Mononuclear cell (primary cell): ENCODE measurements around the gene TRAPPC3. TPM values are rescaled to one million over a fixed set of nuclear protein-coding genes. Genes with fewer than 3 reads are reported as not detected.

Experiments
- H3K27me3 ChIP-seq: 2 replicates; pipeline ENCODE4 v1.6.0; 2011; ENCODE audit warnings: low read length, control low read depth; ENCODE audit not compliant: insufficient read depth
- H3K4me1 ChIP-seq: 2 replicates; pipeline ENCODE4 v1.5.1; 2011; ENCODE audit warnings: mild to moderate bottlenecking, low read length, control low read depth; ENCODE audit not compliant: insufficient read depth
- H3K4me3 ChIP-seq: 2 replicates; pipeline ENCODE4 v1.5.1; 2011; ENCODE audit warnings: mild to moderate bottlenecking, low read length, moderate library complexity
- H3K9me3 ChIP-seq: 2 replicates; pipeline ENCODE4 v1.5.1; 2011; ENCODE audit warnings: low read depth, mild to moderate bottlenecking, control low read depth, low read length
- total RNA-seq: library from RNA; depleted of rRNA; stranded (reverse); fragments of >200 nt; gene quantifications from one replicate; pipeline ENCODE4 v1.2.3, GENCODE V29; 2012

The TRAPPC3 gene
- total RNA-seq, 1 donor = 25.9 TPM

DNA sequence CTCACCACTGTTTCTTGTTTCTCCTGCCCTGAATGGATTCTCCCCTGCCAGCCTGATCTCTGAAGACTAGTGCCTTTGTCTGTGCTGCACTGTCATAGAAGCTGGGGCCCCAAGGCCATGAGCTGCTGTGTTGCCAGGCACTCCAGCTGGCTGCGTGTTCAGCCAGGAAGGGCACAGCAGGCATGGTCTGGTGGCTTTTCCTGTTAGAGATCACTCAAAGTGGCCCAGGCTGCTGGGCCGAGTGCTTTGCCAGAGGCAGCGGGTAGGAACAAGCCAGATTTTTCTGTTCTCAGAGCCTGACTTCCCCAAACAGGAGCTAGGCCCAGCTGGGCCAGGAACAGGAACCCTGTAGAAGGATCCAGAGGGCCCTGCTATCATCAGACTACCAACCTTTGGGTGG is 55.4 kb downstream of the TRAPPC3 start:
- Histone ChIP-seq H3K4me1 (peaks cover 40% of the 10 kb centered on the region), H3K9me3 (no peaks in the 10 kb centered on the region), H3K27me3 (no peaks in the 10 kb centered on the region), H3K4me3 (no peak overlapping the region)

DNA sequence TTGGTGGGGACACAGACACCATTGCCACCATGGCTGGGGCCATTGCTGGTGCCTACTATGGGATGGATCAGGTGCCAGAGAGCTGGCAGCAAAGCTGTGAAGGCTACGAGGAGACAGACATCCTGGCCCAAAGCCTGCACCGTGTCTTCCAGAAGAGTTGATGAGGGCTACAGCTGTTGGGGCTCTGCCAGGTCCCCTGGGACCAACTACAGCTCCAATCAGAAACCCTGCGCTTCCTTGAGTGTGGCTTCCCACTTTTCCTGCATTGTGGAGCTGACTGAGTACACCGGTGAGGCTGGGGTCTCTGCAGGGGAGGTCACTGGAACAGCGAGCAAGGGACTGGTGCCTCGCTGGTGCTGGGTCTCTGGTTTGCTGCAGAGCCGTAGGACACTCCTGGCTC is 56.1 kb downstream of the TRAPPC3 start:
- H3K9me3 ChIP-seq = no peaks in the 10 kb centered on the region
- H3K4me3 ChIP-seq = no peak overlapping the region
- no peaks in the 10 kb centered on the region for H3K27me3 ChIP-seq
- H3K4me1 ChIP-seq = peaks cover 43% of the 10 kb centered on the region

DNA sequence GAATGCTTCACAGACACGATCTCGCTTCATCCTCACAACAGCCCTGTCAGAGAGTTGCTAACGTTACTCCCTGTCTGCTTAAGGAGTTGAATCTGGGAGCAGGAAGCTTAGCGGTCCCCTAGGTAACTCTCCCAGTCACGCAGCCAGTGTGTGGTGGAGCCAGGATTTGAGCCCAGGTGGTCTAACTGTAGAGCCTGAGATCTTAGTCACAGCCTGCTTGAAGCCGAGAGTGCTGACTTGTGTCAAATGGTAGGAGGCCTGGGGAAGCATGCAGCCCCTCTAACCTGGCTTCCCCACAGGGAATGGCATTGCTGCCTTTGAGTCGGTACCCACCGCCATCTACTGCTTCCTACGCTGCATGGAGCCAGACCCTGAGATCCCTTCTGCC is 56.5 kb downstream of the TRAPPC3 start:
- Histone ChIP-seq H3K4me3 (no peak overlapping the region), H3K9me3 (no peaks in the 10 kb centered on the region), H3K4me1 (peaks cover 46% of the 10 kb centered on the region), H3K27me3 (no peaks in the 10 kb centered on the region)

DNA sequence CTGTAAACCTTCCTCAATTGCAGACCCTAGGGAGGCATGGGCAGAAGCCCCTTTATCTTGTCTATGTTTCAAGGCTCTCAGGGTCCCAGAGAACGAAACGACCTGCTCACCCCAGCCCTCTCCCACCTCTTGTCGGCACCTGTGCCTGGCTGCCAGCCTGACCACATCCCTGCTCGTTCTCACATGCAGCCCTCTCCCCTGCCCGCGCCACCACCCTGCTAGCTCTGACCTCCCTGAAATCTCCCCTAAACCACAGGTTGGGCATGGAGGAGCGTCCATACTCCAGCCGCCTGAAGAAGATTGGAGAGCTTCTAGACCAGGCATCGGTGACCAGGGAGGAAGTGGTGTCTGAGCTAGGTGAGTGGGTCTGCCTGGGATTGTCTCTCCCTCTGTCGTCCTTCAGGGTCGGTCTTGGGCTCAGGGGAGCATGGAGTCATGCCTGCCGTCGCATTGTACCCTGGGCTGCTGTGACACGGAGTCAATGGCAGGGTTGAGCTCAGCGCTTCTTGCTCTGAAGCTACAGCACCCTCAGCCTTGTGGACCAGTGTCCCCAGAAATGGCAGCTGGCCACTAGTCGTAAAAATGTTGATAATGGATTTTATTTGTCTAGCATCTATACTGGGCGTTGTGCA is 57.0 kb downstream of the TRAPPC3 start:
- Histone ChIP-seq H3K27me3 (no peaks in the 10 kb centered on the region), H3K9me3 (no peaks in the 10 kb centered on the region), H3K4me1 (peaks cover 46% of the 10 kb centered on the region), H3K4me3 (no peak overlapping the region)

DNA sequence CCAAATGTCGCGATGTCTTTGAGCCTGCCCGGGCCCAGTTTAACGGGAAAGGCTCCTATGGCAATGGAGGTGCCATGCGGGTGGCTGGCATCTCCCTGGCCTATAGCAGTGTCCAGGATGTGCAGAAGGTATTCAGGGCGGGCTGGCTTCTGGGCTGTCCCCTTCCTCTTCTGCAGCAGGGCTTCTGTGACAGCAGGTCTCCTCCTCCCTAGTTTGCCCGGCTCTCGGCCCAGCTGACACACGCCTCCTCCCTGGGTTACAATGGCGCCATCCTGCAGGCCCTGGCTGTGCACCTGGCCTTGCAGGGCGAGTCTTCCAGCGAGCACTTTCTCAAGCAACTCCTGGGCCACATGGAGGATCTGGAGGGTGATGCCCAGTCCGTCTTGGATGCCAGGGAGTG is 57.6 kb downstream of the TRAPPC3 start:
- H3K9me3 ChIP-seq = no peaks in the 10 kb centered on the region
- no peak overlapping the region for H3K4me3 ChIP-seq
- peaks cover 46% of the 10 kb centered on the region for H3K4me1 ChIP-seq
- no peaks in the 10 kb centered on the region for H3K27me3 ChIP-seq

DNA sequence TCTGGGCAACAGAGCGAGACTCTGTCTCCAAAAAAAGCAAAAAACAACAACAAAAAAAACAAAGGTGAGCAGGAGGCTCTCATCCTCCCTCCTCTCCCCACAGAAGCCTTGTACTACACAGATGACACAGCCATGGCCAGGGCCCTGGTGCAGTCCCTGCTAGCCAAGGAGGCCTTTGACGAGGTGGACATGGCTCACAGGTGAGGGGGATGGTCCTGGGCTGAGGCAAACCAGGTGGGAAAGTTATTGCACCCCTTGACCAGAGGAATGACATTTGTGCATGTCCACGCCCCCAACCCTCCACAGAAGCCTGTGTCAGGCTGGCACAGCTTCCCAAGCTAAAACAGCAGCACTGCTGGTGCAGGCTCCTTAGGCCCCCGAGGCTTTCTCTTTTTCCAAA is 58.1 kb downstream of the TRAPPC3 start:
- H3K9me3 ChIP-seq = no peaks in the 10 kb centered on the region
- peaks cover 43% of the 10 kb centered on the region for H3K4me1 ChIP-seq
- H3K27me3 ChIP-seq = no peaks in the 10 kb centered on the region
- no peak overlapping the region for H3K4me3 ChIP-seq

DNA sequence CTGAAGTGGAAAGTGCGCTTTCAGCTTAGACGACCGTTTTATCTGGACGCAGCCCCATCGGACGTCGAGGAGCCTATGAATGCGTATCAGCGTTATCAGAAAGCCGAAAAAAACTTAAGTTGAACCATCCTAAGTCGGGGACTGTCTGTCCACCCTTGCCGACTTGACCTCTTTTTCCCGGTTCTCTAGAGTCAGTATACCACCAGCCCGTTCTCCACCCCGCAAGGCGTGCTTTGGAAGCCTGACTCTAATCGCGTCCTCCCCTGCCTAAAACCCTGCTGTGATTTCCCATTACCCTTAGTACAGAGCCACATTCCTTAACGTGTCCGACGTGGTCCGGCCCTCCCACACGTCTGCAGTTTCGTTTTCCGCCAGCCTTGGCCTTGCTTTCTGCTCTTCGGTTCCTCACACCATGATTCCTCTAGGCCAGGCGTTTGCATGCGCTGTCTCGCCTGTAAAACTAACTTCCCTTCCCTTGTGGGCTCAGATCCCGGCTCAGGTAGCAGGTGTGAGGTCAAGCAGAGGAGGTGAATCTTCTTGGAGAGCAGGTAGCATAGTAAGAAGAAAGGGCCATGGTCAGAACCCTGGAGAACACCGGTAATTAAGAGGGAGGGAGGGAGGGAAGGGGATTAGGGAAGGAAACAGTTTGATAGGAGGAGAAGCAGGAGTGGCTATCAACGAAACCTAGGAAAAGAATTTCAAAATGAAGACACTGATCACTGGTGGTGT is 59.7 kb downstream of the TRAPPC3 start:
- peaks cover 4% of the 10 kb centered on the region for H3K27me3 ChIP-seq
- no peaks in the 10 kb centered on the region for H3K9me3 ChIP-seq
- peak overlapping the region; percentile 91 for H3K4me3 ChIP-seq
- H3K4me1 ChIP-seq = peaks cover 29% of the 10 kb centered on the region

DNA sequence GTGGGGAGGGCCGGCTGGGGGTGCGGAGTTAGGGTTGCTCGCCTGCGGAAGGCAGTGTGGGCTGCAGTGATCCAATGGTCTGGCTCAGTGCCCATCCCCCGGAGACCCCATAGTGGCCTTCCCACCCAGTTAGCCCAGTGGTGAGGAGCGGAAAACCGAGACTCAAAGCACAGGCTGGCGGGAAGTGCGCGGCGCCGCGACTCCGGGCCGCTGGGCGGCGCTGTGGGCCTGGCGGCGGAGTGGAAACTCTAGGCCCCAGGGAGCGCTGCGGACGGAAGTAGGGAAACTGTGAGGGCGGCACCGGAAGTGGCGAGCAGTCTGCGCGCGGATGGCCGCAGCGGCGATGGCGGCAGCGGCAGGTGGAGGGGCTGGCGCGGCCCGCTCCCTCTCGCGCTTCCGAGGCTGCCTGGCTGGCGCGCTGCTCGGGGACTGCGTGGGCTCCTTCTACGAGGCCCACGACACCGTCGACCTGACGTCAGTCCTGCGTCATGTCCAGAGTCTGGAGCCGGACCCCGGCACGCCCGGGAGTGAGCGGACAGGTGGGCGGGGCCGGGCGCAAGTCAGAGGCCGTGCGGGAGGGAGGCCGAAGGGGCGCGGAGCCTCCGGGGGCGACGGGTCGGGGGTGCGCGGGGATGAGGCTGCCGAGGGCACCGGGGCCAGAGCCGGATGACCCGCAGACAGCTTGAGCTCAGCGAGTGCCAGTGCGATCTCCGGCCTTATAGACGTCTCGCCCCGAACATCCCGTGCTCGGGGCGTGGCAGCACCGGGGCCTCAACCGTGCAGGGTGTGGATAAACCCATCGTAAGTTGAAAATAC is 60.5 kb downstream of the TRAPPC3 start, which contains the start of gene ADPRS:
Gene ADPRS, plus strand, starts transcription at position 316 of the 816 bp plus-strand sequence. Its CDS starts 13 bp downstream, at position 329.
- Histone ChIP-seq H3K4me3 (peak within 1 kb of the TSS; percentile 91), H3K9me3 (no peaks in the 10 kb centered on the region), H3K4me1 (peaks cover 35% of the 10 kb centered on the region), H3K27me3 (peaks cover 7% of the 10 kb centered on the region)

DNA sequence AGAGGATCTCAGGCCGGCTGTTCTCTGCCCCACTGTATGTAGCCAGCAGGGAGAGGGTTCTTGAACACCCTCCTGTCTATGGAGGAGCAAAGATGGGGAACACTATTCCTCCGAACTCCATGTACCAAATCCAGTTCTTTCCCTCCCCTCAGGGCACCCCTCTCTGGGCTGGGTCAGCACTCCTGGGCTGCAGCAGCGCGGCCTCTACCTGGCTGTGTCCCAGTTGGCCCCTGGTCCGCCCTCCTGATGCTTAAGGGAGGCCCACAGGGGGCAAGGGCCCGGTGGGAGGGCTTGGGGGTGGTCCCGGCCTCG is 61.1 kb downstream of the TRAPPC3 start:
- H3K4me3 ChIP-seq = peak overlapping the region; percentile 91
- H3K27me3 ChIP-seq = peaks cover 11% of the 10 kb centered on the region
- peaks cover 35% of the 10 kb centered on the region for H3K4me1 ChIP-seq
- H3K9me3 ChIP-seq = no peaks in the 10 kb centered on the region

DNA sequence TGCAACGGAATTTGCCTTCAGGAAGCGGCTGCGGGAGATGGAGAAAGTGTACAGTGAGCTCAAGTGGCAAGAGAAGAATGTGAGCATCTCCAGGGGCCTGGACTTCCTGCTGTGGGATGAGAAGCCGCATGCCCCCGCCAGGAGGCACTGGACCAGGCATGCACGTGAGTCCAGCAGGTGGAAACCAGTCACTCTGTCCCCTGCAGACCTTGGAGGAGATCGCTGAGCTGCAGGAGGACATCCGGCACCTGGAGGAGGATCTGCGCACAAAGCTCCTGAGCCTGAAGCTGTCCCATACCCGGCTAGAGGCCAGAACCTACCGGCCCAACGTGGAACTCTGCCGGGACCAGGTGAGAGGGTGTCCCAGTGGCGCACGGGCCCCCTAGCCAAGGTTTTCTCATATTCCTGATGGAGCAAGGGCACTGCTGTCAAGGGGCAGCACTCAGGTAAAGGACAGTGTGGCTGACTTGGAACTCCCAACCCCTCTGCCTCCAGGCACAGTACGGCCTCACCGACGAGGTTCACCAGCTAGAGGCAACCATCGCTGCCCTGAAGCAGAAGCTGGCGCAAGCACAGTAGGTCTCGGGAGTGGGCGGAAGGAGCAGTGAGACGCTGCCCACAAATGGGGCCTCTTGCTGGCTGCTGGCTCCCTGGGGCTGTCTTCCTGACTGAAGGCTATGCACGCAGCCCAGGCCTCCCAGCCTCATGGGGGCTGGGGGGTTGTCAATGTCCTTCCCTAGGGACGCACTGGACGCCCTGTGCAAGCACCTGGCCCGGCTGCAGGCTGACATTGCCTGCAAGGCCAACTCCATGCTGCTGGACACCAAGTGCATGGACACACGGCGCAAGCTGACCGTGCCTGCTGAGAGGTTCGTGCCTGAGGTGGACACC is 61.8 kb downstream of the TRAPPC3 start:
- Histone ChIP-seq H3K4me3 (no peak overlapping the region), H3K4me1 (peaks cover 35% of the 10 kb centered on the region), H3K27me3 (peaks cover 12% of the 10 kb centered on the region), H3K9me3 (no peaks in the 10 kb centered on the region)

Other genes with a start within 250 kb of the TRAPPC3 start
- 19.5 TPM for gene AGO3, start 218.4 kb downstream of the TRAPPC3 start, total RNA-seq
- 0.10 TPM for gene TEKT2, start 65.4 kb downstream of the TRAPPC3 start, total RNA-seq
- gene ADPRS, start 60.6 kb downstream of the TRAPPC3 start, total RNA-seq = 12.4 TPM
- gene COL8A2, start 24.3 kb downstream of the TRAPPC3 start, total RNA-seq = 1.9 TPM
- 142 TPM for gene MAP7D1, start 6.7 kb upstream of the TRAPPC3 start, total RNA-seq
- gene THRAP3, start 75.0 kb upstream of the TRAPPC3 start, total RNA-seq = 82.9 TPM
- gene SH3D21, start 156.9 kb upstream of the TRAPPC3 start, total RNA-seq = 1.5 TPM
- gene EVA1B, start 174.2 kb upstream of the TRAPPC3 start, total RNA-seq = 16.3 TPM
- gene STK40, start 236.4 kb upstream of the TRAPPC3 start, total RNA-seq = 16.9 TPM
- 5.6 TPM for gene LSM10, start 248.4 kb upstream of the TRAPPC3 start, total RNA-seq